Adrenal gland (tissue), 12 donors: ENCODE data around the gene ARHGEF28. TPM values are rescaled to one million over a fixed set of nuclear protein-coding genes. Genes with fewer than 3 reads are reported as not detected.

ENCODE experiments used
- DNase-seq, 7 donors: peaks; one replicate each; pipeline ENCODE4 v3.0.0-alpha.2; 2019 to 2020
- H3K27ac ChIP-seq, 5 donors: fragments of 200-600 bp; sonication (generic) in 4 of 5; 1 replicate in 3 of 5; 2 replicates in 2 of 5; pipeline versions ENCODE4 v1.5.1 to v1.8.0; 2016 to 2020; ENCODE audit warnings: mild to moderate bottlenecking in 1 of 5
- H3K27me3 ChIP-seq: fragments of 200-600 bp; 2 replicates; pipeline ENCODE4 v1.8.0; 2021
- H3K36me3 ChIP-seq, 2 donors: fragments of 200-600 bp; replicated peaks in 1 of 2; 1 replicate in 1 of 2; 2 replicates in 1 of 2; pipeline versions ENCODE4 v1.5.1 to v1.8.0; 2018 to 2022
- H3K4me1 ChIP-seq, 2 donors: fragments of 200-600 bp; replicated peaks in 1 of 2; 1 replicate in 1 of 2; 2 replicates in 1 of 2; pipeline versions ENCODE4 v1.5.1 to v1.8.0; 2018 to 2021
- H3K4me3 ChIP-seq, 4 donors: fragments of 200-600 bp; sonication (generic) in 3 of 4; one replicate each; pipeline ENCODE4 v1.5.1; 2016 to 2018
- H3K9me3 ChIP-seq, 3 donors: fragments of 200-600 bp; sonication (generic) in 1 of 3; replicated peaks in 1 of 3; 1 replicate in 2 of 3; 2 replicates in 1 of 3; pipeline versions ENCODE4 v1.5.1 to v1.8.0; 2016 to 2021
- CTCF ChIP-seq, 6 experiments: fragments of 450-650 bp in 4 of 6; fragments of 200-600 bp in 2 of 6; sonication (generic) in 1 of 6; IDR thresholded peaks; 1 replicate in 5 of 6; 2 replicates in 1 of 6; pipeline versions ENCODE4 v1.5.1 to v1.8.0; 2016 to 2021; ENCODE audit warnings: antibody characterized with exemption in 6 of 6, mild to moderate bottlenecking in 2 of 6, moderate library complexity in 1 of 6
- POLR2A ChIP-seq, 2 donors: fragments of 450-650 bp; IDR thresholded peaks; one replicate each; pipeline ENCODE4 v1.6.1; 2017; ENCODE audit warnings: antibody characterized with exemption in 2 of 2, mild to moderate bottlenecking in 2 of 2, moderate library complexity in 1 of 2
- WGBS, 4 donors: extraction: QIAGEN DNeasy Blood & Tissue Kit in 2 of 4; methylation state at CpG; one replicate each; pipeline versions ENCODE4 v1.1.5 to v1.1.7; 2013 to 2017; 5-methylcytosine and 5-hydroxymethylcytosine counted together
- intact Hi-C, 2 donors: fragments of 100-400 bp; cut with DNase I; formaldehyde crosslinking; loops; one replicate each; pipeline versions ENCODE4 v1.14.1 to v1.15.0; 2022 to 2023
- polyA plus RNA-seq, 3 donors: library from polyadenylated mRNA; stranded (reverse); fragments of 200-250 nt in 2 of 3; fragments of 350-450 nt in 1 of 3; fragmentation: Illumina TruSeq in 1 of 3; extraction: RNeasy Lipid Tissue Mini Kit (QIAGEN cat#74804) in 1 of 3; gene quantifications; one replicate each; pipeline ENCODE4 v1.2.3, GENCODE V29; 2013 to 2014
- total RNA-seq, 9 donors: library from RNA; depleted of rRNA in 4 of 9; stranded (reverse); fragments of >200 nt in 4 of 9; fragments of 120-200 nt in 1 of 9; fragmentation: NEBNext Ultra II Directional in 1 of 9; extraction: Animal tissue kit (Norgen Biotek cat#: 25700) in 1 of 9; gene quantifications; one replicate each; pipeline versions ENCODE4 v1.1.0 to v1.2.4, GENCODE V29; 2013 to 2023
- donor health status: healthy with polysubstance abuse.
- donor health status: Bipolar disorder and iron deficiency.
- donor health status: DM: yes; HTN: yes; CAD: no.
- donor health status: DM: no; HTN: no; CAD: no.
- donor health status: DM: no; HTN: no; CAD: no.
- donor health status: DM: yes; HTN: yes; CAD: no.

ARHGEF28 gene
- total and polyA plus RNA-seq, 12 donors, result 25.3 to 138 (median 42.4) TPM

- intact Hi-C loops, result loop anchor here in 1 of 2 donors (5.0 kb wide), 1 partner anchor 729 kb away; the partner anchor contains the start of gene ENC1
- Histone ChIP-seq H3K36me3 (peaks cover 0 to 6% of the 10 kb centered on the region in 2 donors), H3K4me3 (no peak overlapping the region), H3K4me1 (peaks cover 8 to 15% of the 10 kb centered on the region in 2 donors), H3K27ac (no peak overlapping the region), H3K27me3 (no peaks in the 10 kb centered on the region), H3K9me3 (no peaks in the 10 kb centered on the region)
- no peak for DNase-seq
- TF ChIP-seq POLR2A (IDR thresholded peaks at IDR 0.05), result no peak
- no peak for TF ChIP-seq CTCF (IDR thresholded peaks at IDR 0.05)
- 71 to 79% (median 74%) methylated on average over 3 of the region's 3 CpGs for WGBS, 4 donors
Measured at GRCh38 chr5:73912821-73913271, 286.9 kb downstream of the ARHGEF28 start.

GRCh38 chr5:73913971-73914370 is 288.0 kb downstream of the ARHGEF28 start:
- TF ChIP-seq CTCF (IDR thresholded peaks at IDR 0.05) (no peak), POLR2A (IDR thresholded peaks at IDR 0.05) (no peak)
- Histone ChIP-seq H3K9me3 (no peaks in the 10 kb centered on the region), H3K4me1 (peaks cover 8 to 17% of the 10 kb centered on the region in 2 donors), H3K27me3 (no peaks in the 10 kb centered on the region), H3K36me3 (peaks cover 0 to 6% of the 10 kb centered on the region in 2 donors), H3K4me3 (no peak overlapping the region), H3K27ac (no peak overlapping the region)
- no peak for DNase-seq
- intact Hi-C loops, result loop anchor here in 1 of 2 donors (5.0 kb wide), 1 partner anchor 728 kb away; the partner anchor contains the start of gene ENC1

GRCh38 chr5:73915345-73915744 is 289.3 kb downstream of the ARHGEF28 start:
- peaks cover 8 to 17% of the 10 kb centered on the region in 2 donors for H3K4me1 ChIP-seq
- no peak overlapping the region for H3K27ac ChIP-seq
- TF ChIP-seq POLR2A (IDR thresholded peaks at IDR 0.05) (no peak), CTCF (IDR thresholded peaks at IDR 0.05) (no peak)
- 82 to 94% (median 92%) methylated on average over 1 of the region's 1 CpG for WGBS, 4 donors
- intact Hi-C loops, result no loop called here
- H3K27me3 ChIP-seq, result no peaks in the 10 kb centered on the region
- H3K36me3 ChIP-seq, result peaks cover 0 to 6% of the 10 kb centered on the region in 2 donors
- no peak overlapping the region for H3K4me3 ChIP-seq
- DNase-seq, result no peak
- H3K9me3 ChIP-seq, result no peaks in the 10 kb centered on the region

GRCh38 chr5:73917433-73917832 is 291.4 kb downstream of the ARHGEF28 start:
- no peaks in the 10 kb centered on the region for H3K9me3 ChIP-seq
- DNase-seq, result peak; percentile 29 to 77 (median 69)
- intact Hi-C loops, result no loop called here
- H3K27me3 ChIP-seq, result no peaks in the 10 kb centered on the region
- TF ChIP-seq POLR2A (IDR thresholded peaks at IDR 0.05) (no peak), CTCF (IDR thresholded peaks at IDR 0.05) (no peak)
- H3K27ac ChIP-seq, result no peak overlapping the region
- H3K36me3 ChIP-seq, result no peaks in the 10 kb centered on the region
- 36 to 53% (median 44%) methylated on average over 1 to 3 of the region's 3 CpGs for WGBS, 4 donors
- peaks cover 8 to 21% of the 10 kb centered on the region in 2 donors for H3K4me1 ChIP-seq
- H3K4me3 ChIP-seq, result no peak overlapping the region
